Measurements from ENCODE around the gene TFE3. TPM values are rescaled to one million over a fixed set of nuclear protein-coding genes. Genes with fewer than 3 reads are reported as not detected.

Gene TFE3
- total and polyA plus RNA-seq, 2 experiments from 2014 or later, result 21.4 to 83.8 TPM

GRCh38 chrX:49069038-49069437, 25.9 kb upstream of the TFE3 start:
- peaks cover 14% of the 10 kb centered on the region for H3K4me1 Mint-ChIP-seq
- no peaks in the 10 kb centered on the region for H3K4me1 ChIP-seq (ENCODE audit: insufficient read depth)
- H3K36me3 Mint-ChIP-seq (ENCODE audit: low read depth), result no peaks in the 10 kb centered on the region

GRCh38 chrX:49067285-49068120, 24.3 kb upstream of the TFE3 start:
- no peaks in the 10 kb centered on the region for H3F3A ChIP-seq (replicated peaks; ENCODE audit: low read depth)
- H4K20me1 ChIP-seq (replicated peaks; ENCODE audit: insufficient read depth), result no peaks in the 10 kb centered on the region
- no peaks in the 10 kb centered on the region for H3K9me2 ChIP-seq (ENCODE audit: insufficient read depth)
- H3K79me2 ChIP-seq (replicated peaks; ENCODE audit: insufficient read depth), result no peaks in the 10 kb centered on the region
- no peaks in the 10 kb centered on the region for H3K4me1 ChIP-seq (ENCODE audit: insufficient read depth)
- TF ChIP-seq NANOG (IDR thresholded peaks at IDR 0.05; ENCODE audit: borderline replicate concordance) (no peak), POLR2AphosphoS5 (IDR thresholded peaks at IDR 0.05; ENCODE audit: low read depth) (no peak), CTCF (conservative IDR thresholded peaks at IDR 0.05; ENCODE audit: low read depth in 2 of 2) (peak in 1 of 2 experiments; percentile 22; a peak in 1 of 4 replicates)
- Mint-ChIP-seq H3K27me3 (ENCODE audit: insufficient read depth, low read depth, poor library complexity) (peaks cover 9% of the 10 kb centered on the region), H3K4me1 (peaks cover 7% of the 10 kb centered on the region), H3K4me3 (no peak overlapping the region), H3K27ac (no peak overlapping the region), H3K9me3 (no peaks in the 10 kb centered on the region; the same call in 2 of the 3 replicates), H3K36me3 (ENCODE audit: low read depth) (no peaks in the 10 kb centered on the region; the same call in 2 of the 3 replicates)
- no peaks in the 10 kb centered on the region for H3K36me3 ChIP-seq (ENCODE audit: insufficient read depth)
- H2AFZ ChIP-seq, result no peak overlapping the region
- H3K4me3 ChIP-seq, result no peak overlapping the region
- H3K27ac ChIP-seq (ENCODE audit: low read depth), result no peak overlapping the region
- no peak for DNase-seq (ENCODE audit: low spot score)
- no peaks in the 10 kb centered on the region for H3K27me3 ChIP-seq (ENCODE audit: insufficient read depth)
- H3K4me2 ChIP-seq, result no peak overlapping the region
- ATAC-seq, result no peak

More at GRCh38 chrX:49069038-49069437, 25.9 kb upstream of the TFE3 start:
- no peak for DNase-seq (ENCODE audit: low spot score)
- H3K9me2 ChIP-seq (ENCODE audit: insufficient read depth), result no peaks in the 10 kb centered on the region
- no peak overlapping the region for H2AFZ ChIP-seq
- no peak overlapping the region for H3K4me2 ChIP-seq
- no peak for ATAC-seq
- no peaks in the 10 kb centered on the region for H3F3A ChIP-seq (replicated peaks; ENCODE audit: low read depth)
- no peaks in the 10 kb centered on the region for H4K20me1 ChIP-seq (replicated peaks; ENCODE audit: insufficient read depth)
- Mint-ChIP-seq H3K9me3 (no peaks in the 10 kb centered on the region; the same call in 1 of the 3 replicates), H3K4me3 (no peak overlapping the region), H3K27me3 (ENCODE audit: insufficient read depth, low read depth, poor library complexity) (peaks cover 13% of the 10 kb centered on the region), H3K27ac (no peak overlapping the region)
- peaks cover 4% of the 10 kb centered on the region; the same call in 1 of the 2 replicates for H3K79me2 ChIP-seq (replicated peaks; ENCODE audit: insufficient read depth)
- no peak overlapping the region for H3K27ac ChIP-seq (ENCODE audit: low read depth)
- H3K27me3 ChIP-seq (ENCODE audit: insufficient read depth), result no peaks in the 10 kb centered on the region
- TF ChIP-seq POLR2AphosphoS5 (IDR thresholded peaks at IDR 0.05; ENCODE audit: low read depth) (no peak), REST (IDR thresholded peaks at IDR 0.05; ENCODE audit: unreplicated experiment) (no peak), NANOG (IDR thresholded peaks at IDR 0.05; ENCODE audit: borderline replicate concordance) (no peak)
- H3K4me3 ChIP-seq, result no peak overlapping the region
- no peaks in the 10 kb centered on the region for H3K36me3 ChIP-seq (ENCODE audit: insufficient read depth)

Data from GM23338 (cell line).